Inflammatory macrophage (primary cell): Measurements from ENCODE around the gene JPH4.
"Not testable (repeated sequence)": the region's sequence is repeated elsewhere in the genome, so short reads cannot be mapped to it uniquely, and the experiment has no call there.

ENCODE experiments used
- DNase-seq, 2 donors: peaks; one replicate each; pipeline ENCODE4 v3.0.0-alpha.2; 2020 to 2022

The JPH4 gene

DNA sequence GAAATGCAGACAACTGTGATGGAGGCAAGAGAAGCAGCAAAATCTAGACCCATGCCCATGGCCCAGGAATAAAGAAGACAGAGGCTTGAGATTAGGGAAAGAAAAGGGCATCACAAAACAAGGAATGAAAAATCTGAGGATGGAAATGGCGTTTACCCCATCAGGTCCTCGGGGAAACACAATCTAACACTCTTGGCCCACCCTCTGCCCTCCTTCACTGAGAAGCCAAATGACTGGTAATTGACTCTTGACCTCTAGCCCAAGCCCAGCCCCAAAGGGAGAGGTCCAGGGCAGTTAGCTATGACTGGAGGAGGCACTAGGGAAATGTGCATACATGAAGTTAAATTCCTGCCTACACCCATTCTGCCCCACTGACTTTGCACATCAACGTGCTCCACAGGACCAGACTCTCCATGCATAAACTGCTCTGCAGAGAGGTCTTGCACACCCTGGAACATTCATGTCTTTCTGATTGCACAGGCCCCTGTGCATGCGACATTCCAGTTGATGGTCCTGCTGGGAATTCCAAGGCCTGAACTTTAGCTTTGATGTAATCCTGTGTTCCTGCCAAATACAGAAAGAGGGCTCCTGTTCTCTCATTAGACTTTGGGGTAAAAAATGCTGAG is 32.7 kb downstream of the JPH4 start:
- no peak for DNase-seq

DNA sequence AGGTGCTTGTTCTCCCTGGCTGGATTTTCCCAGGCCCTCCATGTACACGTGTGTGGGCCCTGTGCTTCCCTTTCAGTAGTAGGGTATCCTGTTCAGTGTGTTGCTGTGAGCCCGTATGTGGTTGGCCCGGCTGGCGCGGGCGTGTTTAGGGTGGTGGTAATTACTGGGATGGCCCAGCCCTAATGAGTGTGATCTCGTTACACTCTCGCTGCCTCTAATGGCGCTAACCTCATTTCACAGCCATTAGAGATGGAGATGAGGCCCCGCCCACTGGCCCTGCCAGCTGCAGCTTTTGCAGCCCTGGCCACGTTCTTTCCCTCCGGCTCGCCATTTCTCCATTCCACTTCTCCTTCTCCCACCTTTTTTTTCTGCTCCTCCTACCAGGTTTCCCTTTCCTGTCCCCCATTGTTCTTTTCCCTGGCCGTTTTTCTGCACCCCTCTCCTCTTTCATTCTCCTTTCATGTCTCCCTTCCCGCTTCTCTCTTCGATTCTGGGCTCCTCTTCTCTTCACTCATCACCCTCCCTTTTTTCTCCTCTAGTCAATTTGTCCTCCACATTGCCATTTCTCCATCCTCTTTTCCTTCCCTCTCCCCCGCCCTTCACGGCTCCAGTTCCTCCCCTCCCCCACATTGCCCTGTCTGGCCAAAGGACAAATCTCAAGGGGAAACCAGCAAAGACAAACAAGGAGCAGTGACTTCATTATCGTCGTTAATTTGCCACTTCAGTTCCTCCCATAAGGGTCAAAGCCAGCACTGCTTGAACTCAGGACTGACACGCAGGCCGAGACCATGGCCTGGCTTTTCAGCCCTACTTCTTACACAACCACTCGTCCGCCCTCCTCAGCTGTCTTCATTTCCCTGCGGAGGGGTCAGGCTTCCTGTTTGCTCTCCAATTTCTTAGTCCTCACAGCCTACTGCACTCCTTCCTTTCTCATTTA is 33.8 kb downstream of the JPH4 start:
- DNase-seq = peak in 1 of 2 donors; percentile 22

DNA sequence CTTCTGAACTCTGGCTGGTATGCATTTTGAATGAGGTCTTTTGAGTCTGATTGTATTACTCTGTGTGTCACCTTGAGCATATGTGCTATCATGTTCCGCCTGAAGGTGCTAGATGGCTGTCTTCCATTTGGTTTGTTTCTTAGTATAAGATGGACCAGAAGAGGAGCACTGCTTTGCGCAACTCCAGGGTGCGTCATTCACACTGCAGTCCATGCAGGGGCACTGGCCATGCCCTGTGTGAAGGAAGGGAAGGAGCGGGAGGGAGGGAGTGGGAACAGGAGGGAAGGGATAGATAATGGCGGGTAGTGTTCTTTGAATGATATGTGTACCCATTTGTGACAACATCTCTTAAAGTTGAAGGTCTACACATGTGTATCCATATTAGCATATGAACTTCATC is 35.2 kb downstream of the JPH4 start:
- no peak for DNase-seq

DNA sequence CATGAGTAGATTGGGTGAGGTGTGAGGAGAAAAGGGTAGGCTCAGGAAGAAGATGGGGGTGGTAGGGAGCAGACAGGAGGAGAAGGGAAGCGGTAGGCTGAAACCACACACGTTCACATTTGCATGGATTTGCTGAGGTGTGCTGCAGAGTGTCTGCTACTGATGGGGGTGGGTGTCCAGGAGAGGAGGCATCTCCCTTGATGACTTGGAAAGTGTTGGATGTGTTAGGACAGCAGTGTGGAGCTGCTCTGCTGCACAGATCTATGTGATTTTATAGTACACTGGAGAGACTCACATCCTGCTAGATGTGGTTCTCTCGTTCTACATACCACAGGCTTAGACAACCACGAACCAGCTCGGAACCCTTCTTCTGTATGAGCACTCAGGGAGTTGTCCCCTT is 36.3 kb downstream of the JPH4 start:
- no peak for DNase-seq

DNA sequence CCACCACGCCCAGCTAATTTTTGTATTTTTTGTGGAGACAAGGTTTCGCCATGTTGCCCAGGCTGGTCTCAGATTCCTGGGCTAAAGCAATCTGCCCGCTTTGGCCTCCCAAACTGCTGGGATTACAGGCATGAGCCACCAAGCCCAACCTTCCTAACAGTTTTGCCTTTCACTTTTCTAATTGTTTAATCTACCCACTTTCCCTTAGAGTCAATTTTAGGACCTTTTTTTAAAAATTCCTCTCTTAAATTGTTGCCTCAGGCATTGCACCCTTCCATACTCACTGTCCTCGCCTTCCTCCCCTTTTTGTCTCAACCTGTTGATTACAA is 38.5 kb downstream of the JPH4 start:
- DNase-seq = no peak

DNA sequence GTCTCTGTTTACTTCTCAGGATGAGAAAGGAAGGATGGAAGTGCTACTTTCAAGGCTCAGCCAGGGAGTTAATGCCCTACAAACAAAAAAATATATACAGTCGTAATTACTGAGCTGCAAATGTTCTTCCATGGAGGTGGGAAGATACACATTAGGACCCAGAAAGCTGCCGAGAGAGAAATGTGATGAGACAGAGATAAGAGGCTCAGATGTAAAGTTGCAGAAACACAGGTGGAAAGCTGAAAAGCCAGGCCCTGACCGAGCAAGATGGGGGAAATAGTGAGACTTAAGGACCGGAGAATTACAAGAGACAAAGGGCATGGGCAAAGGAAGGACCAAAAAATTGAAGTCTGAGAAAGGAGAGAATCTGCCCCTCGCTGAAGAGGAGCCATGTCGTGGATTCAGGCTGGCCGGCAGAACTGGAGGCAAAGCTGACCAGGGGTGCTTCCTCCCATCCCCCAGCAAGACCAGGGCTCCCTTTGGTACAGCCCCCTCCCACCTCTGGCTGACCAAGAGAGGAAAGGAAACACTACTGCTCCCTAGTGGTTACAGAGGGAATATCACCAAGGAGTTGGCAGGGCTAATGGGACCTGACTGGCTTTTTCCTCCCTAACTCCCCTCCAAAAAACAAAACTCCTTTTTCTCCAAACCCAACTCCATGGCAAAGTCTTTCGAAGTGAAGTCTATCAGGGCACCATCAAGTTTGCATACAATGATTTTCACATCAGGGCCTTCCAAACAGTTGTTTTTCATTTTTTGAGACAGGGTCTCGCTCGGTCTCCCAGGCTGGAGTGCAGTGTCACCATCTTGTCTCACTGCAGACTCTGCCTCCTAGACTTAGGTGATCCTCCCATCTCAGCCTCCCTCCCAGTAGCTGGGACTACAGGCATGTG is 39.1 kb downstream of the JPH4 start:
- peak; percentile 31 to 48 for DNase-seq

DNA sequence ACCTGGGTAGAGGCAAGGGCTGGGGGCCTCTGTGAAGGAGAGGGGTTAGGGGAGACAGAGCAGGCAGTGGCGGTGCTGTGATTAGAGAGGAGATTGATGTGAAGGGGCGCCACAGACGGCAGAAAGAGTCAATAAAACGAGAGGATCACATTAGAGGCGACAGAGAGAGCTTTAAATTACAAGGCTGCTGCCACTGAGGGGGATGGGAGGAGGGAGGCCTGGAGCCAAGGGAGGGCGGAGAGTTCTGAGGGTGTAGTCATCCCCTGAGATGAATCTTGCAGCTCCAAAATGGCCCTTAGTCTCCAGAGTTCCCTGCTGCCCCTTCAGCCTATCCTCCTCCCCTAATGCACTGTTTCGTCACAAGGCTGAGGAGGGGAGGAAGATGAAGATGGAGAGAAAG is 39.8 kb downstream of the JPH4 start:
- no peak for DNase-seq

DNA sequence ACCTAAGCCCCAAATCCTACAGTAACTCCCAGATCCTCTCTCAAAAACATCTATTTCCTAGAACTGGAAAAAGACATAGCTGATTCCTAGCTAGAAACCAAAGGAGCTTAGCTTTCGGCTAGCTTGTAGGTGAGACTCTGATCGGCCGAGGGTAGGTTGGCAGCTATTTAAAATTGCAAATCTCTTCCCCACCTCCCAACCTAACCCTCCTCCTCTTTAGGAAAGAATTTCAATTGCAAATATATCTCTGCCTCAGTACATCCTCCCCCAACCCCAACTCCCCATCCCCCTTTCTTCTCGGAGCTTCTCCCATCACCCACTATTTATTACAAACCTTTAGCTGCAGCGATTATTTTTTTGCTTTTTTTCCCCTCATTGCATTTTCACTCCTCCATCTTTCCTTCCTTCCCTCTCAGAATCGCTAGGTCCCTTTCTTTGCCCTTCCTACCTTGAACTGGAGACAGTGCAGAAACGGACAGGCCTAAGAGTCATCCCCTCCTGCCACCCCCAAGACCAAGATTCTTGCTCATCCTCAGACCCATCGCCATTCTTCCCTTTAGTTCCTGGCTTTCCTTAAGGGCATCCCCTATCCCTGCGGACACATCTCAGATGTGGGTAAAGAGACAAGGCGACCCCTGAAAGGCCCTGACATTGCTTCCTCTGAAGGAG is 40.4 kb downstream of the JPH4 start:
- DNase-seq = no peak

DNA sequence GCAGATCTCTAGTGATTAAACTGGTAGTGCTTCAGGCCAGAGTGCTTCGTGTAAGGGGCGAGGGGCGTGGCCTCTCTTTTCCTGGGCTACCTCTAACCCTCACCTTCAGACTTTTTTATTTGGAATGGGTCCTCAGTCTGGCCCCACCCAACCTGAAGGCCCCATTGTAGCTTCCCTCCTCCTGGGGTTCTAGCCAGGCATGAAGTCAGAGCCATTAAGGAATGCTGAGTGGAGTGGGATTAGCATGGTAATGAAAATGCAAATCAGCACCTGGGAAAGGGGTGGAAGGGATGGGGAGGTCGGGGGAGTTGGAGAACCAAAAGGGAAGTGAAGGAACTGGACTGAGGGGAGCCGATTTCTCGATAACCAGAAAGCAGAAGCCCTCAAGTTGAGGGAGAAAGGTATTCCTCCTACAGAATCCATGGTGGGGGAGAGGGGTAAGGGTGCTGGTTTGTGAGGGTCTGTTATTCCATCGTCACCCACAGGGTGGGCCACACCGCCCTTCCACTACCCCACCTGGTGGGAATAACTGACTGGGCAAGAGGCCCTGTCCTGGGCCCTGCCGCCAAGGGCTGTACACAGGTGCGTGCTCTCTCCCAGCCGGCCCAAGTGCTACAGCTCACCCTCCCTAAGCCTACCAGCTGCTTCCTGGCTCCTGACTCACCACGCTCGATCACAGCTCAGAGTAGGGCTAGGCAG is 41.1 kb downstream of the JPH4 start:
- DNase-seq = no peak

DNA sequence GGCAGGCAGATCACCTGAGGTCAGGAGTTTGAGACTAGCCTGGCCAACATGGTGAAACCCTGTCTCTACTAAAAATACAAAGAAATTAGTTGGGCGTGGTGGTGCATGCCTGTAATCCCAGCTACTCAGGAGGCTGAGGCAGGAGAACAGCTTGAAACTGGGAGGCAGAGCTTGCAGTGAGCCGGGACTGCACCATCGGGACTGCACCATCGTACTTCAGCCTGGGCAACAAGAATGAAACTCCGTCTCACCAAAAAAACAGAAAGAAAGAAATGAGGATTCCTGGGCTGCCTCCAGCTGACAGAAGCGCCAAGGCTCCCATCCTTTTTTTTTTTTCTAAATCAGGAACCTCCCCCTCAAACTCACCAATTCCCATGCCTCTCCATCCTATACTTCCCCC is 41.7 kb downstream of the JPH4 start:
- not testable (repeated sequence) for DNase-seq

DNA sequence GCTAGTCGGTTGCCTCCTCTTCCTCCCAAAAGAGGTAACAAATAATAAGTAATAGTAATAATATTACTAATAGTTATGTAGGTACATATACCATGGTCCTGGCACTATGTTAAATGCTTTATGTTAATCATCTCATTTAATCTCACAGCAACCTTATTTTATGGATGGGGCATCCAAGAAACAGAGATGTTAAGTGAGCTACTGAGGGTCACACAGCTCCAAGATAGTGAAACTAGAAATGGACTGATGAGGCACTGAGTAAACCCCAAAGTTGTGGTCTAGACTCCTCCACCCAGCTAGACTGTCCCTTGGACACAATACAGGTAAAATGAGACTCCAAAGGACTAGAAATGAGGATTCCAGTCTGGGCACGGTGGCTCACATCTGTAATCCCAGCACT is 42.1 kb downstream of the JPH4 start:
- DNase-seq = no peak

DNA sequence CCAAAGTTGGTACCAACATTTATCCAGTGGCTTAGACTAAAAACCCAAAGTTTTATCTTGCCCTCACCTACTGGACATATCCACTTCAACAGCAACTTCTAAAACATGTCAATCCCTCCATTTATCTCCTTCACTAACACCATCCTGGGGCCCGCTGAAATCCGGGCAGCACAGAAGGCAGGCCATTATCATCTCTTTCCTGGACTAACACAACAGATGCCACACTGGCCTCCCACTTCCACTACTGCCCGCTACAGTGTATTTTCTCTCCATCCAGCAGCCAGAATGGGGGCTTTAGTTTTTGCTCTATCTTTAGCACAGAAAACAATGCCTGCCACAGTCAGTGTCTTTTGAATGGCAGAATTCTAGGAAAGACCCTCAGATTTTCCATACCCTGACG is 42.6 kb downstream of the JPH4 start:
- DNase-seq = no peak

DNA sequence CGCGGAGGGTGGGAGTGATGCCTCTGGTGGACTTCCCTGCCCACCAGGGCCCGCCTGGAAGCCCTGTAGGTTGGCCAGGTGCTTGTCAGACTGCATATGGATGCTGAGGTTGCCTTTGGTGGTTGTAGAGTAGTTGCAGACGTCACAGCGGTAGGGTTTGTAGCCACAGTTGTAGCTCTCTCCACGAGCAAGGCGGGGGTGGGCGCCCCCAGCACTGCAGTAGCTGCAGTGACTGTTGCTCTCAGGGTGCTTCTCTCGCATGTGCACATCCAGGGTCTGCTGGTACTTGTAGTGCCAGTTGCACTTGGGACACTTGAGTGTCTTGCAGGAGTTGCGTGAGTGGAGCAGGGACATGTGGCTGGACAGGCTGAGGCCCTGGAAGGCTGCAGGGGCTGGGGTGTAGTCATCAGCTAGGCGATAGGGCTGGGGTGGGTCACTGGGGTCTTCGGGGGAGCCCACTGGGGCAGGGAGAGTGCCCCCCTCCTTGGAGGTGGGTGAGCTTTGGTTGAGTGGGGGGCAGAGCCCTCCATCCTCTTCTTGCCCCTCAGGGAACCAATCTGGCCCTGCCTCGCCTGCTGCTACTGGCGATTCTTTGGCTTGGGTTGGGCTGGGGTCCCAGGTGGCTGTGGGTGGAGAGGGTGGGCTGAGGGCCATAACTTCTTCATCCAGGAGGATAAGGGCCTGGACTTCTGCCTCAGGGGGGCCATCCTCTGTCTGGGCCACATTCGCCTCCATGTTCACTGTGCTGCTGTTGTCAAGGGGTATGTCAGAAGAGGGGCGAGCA is 44.7 kb downstream of the JPH4 start:
- DNase-seq = no peak

DNA sequence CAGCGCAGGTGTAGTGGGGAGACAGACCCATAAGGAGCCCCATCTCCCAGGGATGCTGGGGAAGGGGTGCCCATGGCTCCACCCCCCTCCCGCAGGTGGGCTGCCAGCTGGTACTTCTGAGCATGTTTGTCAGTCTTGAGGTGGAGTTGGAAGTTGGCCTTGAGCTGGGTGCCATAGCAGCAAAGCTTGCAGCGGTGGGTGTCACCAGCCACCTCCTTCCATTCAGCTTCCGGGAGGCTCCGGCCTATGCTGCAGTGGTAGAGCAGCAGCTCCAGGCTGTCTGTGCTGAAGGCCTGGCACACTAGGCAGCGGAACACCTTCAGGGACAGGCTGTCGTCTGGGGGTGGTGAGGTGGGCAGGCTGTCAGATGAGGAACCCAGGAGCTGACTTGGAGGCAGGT is 45.9 kb downstream of the JPH4 start:
- DNase-seq = no peak

DNA sequence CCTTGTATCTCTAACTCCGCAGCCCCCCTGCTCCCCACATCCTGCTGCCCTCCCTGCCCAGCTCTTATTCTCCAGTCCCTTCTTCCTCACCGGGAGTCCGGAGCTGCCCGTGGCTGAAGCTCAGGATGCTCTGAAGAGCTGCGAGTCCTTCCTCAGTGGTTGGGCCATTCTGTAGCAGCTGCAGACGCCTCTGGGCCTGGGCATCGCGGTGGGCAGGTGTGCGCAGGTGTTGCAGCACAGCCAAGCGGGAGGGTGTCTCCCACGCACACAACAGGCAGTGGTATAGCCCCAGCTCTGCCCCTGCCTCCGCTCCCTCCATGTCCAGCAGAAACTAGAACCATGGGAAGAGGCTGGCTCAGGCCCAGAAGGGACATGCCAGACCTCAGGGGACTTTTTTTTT is 47.2 kb downstream of the JPH4 start:
- no peak for DNase-seq

DNA sequence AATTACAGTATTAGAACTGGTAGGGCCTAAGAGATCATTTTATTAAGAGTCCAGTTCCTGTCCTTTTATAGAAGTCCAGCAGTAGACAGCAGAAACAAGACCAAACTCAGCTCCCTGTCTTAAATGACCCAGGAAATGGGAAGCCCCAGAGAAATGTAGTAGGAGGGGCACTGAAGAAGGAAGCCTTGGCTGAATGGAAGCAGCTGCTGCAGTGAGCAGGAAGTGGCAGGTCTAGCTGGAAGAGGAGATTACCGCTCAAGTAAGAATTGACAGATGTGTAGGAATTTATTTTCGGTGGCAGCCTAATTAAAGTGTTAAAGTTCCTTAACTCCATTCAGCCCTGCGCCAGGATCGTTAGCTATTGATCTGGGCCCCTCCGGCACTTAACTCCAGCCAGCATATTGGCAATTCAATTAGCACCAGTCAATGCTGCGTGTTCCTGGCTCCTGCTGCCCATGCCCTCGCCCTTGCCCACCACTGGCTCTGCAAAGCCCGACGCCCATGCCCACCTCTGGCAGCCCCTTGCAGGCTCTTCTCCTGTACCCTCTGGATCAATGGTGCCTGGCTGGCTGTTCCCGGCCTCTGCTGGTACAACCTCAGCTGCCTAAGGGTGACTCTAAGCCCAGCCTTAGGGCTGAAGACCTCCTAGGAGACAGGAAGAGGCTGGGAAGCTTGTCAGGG is 48.1 kb downstream of the JPH4 start:
- peak; percentile 40 to 61 for DNase-seq

DNA sequence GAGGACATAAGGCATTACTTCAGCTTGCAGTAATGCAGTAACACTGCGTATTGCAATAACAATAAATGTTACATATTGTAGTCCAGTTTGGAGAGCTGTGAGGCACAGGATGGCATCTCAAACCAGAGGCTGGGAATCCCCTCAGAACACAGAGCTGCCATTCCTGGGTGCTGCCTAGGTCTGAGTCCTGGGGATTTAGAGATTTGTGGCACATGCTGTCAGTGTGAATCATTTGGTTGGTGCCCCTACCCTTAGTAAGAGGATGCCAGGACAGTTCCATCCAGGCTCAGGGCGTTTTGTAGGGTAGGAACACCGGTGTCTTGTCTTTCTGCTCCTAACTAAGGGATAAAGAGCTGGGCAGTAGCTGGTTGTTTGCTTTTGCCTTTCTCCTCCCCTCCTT is 49.6 kb downstream of the JPH4 start:
- no peak for DNase-seq

DNA sequence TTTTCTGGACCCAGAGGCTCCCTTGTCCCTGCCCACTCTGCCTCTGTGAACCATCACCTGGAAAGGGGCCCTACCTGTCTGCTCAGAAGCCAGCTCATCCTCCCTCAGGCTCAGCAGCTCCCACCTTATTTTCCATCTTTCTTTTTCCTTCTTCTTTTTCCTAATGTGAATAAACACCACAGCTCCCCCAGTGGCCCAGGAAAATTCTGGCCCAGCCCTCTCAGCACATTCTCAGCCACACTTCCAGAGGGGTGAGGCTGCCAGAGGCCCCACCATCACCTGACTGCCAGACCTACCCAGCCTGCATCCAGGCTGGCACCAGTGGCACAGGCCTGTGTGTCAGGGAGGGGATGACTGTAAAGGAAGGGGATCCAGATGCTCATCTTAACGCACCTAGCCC is 50.0 kb downstream of the JPH4 start:
- DNase-seq = no peak

DNA sequence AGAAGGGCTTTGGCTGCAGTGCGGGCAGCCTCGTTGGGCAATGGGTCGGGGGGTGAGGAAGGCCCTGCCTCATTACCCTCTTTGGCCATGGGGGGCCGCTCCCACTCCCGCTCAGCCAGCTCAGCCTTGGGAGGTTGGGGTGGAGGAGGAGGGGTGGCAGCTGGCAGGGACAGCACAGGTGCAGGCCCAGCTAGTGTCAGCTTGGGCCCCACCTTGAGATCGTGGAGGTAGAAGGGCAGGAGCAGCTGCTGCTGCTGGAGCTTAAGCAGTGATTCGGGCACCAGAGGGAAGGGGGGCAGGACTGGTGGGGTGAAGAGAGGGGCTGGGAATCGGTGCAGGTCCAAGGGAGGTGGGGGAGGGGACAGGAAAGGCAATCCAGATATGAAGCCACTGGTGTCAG is 53.0 kb downstream of the JPH4 start:
- no peak for DNase-seq

DNA sequence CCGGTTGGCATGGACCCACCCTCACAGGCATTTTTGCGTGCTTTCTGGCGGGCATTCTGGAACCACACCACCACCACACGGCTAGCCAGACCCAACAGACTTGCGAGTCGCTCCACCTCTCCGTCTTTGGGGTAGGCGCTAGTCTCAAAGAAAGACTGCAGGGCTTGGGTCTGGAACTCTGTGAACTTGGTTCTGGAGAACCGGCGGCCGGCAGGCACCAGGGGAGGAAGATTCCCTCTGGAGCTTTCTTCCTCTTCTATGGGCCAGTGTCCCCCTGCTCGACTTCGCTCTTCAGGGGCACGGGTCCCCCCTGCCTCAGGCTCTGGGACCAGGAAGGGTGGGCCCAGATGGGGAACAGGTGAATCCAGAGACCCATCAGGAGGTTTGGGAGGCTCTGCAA is 53.6 kb downstream of the JPH4 start:
- DNase-seq = no peak
